Measurements from ENCODE around the gene ZC3H4.

ZC3H4 gene

DNA sequence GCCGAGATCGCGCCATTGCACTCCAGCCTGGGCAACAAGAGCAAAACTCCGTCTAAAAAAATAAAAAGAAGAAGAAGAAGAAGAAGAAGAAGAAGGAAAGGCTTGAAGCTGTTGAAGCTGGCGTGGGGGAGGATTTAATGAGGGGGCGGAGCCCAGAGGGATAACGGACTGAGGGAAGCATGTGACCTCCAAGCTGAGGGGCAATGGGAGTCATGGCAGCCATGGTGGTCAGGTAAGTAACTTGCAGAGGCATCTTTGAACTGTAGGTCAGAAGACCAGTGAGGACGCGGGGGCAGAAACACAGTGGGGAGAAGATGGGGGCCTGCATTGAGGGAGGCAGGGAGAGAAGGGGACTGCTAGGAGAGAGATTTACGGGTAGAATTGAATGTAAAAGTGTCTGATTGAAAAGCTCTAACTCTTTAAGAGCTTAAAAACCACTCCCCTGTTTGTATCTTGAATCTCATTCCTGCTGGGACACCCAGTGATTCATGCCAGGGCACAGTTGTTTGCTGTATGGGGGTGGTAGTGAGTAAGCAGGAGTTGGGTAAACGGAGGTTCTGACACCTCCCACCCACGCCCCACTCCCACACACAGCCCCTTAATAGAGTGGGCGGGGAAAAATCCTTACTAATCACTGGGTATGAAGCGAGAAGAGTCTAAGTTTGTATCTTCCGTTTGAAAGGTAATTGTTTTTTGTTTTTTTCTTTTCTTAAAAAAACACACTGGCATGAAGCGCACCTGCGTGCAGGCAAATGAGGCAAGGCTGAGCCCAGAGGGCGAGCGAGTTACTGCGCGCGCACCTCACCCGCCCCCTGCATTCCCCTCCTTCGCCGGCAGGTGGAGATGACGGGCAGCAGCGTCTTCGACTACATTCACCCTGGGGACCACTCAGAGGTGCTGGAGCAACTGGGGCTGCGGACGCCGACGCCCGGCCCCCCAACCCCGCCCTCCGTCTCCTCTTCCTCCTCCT, 78.2 kb downstream of the ZC3H4 start:
- H3K27ac ChIP-seq, result peak overlapping the region in 19 of 21 experiments; percentile 14 to 83 (median 64)
- H3K4me3 ChIP-seq, result peak overlapping the region; percentile 14 to 49 (median 36)

DNA sequence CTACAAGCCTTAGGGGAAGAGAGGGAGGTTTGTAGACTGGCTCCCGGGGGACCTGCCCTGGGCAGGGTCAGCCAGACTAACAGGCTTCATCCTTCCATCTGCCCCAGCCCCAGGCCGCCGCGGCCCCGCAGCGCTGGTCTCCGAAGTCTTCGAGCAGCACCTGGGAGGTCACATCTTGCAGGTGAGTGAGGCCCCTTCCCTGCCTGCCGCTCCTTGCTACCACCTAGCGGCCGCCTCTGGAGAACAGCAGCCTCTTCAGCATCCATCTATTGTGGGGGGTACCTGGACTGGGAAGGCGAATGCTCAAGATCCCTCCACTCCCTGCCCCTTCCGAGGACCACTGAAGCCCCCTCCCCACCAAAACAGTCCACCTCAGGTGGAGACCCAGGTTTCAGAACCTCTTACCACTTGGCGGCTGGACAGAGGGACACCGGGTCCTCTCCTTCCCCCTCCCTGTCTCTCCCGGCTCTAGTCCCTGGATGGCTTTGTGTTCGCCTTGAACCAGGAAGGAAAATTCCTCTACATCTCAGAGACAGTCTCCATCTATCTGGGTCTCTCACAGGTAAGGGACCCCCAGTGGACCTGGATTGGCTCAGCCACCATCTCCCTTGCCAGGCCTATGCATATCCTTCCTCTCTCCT, 81.3 kb downstream of the ZC3H4 start:
- no peak overlapping the region for H3K4me3 ChIP-seq
- no peak overlapping the region for H3K27ac ChIP-seq

DNA sequence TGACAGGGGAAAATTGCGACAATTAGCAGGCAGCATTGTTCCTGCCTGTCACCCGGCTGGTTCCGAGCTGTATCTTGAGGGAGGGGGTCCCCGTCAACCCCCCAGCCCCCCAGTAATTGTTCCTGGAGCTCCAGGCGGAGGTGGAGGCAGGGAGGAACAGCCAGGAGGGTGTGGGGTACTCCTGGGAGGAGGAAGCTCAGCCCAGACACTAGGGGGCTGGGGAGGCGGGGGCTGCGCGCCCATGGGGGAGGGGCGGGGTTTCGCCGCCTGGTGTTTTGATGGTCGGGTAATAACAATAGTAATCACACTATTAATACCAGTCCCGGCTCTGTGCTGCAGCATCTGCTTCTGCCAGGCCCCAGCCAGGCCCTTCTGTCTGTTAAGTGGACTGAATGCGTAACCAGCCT, 85.4 kb downstream of the ZC3H4 start:
- Histone ChIP-seq H3K4me3 (no peak overlapping the region), H3K27ac (no peak overlapping the region)

DNA sequence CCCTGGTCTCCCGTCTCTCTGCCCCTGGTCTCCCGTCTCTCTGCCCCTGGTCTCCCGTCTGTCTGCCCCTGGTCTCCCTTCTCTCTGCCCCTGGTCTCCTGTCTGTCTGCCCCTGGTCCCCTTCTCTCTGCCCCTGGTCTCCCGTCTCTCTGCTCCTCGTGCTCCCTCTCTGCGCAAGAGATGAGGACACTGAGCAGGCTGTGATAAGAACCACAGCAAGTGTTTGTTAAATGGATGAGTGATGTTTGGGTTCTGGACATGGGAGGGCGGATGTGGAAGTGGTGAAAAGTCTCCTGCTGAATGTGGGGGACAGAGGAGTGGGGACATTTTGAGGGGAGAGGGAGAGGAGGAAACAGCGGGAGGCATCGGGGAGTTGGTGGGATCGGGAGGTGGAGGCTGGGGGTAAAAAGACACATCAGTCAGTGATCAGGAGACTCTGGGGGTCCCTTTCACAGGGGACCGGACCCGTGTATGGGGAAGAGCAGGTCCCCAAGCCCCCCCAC, 85.9 kb downstream of the ZC3H4 start:
- no peak overlapping the region for H3K4me3 ChIP-seq
- H3K27ac ChIP-seq, result no peak overlapping the region

DNA sequence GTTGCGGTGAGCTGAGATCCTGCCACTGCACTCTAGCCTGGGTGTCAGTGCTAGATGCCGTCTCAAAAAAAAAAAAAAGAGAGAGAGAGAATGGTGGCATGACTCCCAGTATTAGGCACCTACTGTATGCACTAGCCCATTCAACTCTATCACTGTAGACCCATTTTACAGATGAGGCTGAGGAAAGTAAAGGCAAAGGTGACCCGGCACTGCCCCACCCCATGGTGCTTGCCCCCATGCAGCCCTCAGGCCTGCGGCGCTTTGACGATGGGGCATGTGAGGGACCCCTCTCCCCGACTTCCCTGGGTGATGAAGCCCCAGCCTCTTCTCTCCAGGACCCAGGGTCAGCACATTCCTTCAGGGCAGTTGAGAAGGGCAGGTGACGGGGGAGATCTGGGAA, 86.7 kb downstream of the ZC3H4 start:
- Histone ChIP-seq H3K4me3 (no peak overlapping the region), H3K27ac (no peak overlapping the region)

DNA sequence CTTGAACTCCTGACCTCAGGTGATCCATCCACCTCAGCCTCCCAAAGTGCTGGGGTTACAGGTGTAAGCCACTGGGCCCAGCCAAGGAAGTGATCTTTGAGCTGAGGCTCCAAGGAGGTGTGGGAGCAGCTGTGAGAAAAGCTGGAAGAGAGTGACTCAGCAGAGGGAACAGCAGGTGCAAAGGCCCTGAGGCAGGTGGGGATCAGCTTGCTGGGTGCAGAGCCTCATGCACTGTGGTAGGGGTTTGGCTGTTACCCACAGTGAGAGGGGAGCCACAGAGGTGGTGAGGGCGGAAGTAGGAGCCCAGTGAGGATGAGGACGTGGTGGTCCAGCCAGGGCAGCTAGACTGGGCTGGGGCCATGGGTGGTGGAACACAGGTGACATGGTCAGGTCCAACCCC, 87.4 kb downstream of the ZC3H4 start:
- H3K4me3 ChIP-seq, result no peak overlapping the region
- H3K27ac ChIP-seq, result no peak overlapping the region

DNA sequence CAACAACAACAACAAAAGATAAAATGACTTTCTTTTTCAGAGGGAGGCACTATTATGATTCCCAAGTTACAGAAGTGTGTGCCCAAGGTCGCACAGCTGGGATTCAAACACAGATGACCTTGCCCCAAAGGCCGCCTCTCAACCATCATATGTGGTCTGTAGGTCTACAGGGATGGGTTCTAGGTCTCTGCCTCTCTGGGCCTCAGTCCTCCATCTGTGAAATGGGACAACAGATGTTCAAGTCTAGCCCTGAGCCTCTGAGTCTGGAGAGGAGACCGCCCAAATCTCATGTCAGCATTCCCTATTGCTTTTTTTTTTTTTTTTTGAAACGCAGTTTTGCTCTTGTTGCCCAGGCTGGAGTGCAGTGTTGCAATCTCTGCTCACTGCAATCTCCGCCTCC, 89.1 kb downstream of the ZC3H4 start:
- H3K4me3 ChIP-seq, result no peak overlapping the region
- no peak overlapping the region for H3K27ac ChIP-seq

DNA sequence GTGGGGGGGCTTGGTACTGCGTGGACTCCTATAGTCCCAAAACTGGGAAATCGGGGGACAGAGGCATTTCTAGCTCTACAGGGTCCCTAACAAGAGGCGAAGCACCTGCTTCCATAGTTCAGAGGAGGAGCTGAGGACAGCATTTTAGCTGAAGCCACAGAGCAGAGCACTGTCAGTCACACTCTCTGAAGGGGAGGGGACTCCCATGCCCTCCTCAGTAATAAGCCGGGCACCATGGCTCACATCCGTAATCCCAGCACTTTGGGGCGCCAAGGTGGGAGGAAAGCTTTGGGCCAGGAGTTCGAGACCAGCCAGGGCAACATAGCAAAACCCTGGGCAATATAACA, 90.2 kb downstream of the ZC3H4 start:
- H3K4me3 ChIP-seq, result no peak overlapping the region

DNA sequence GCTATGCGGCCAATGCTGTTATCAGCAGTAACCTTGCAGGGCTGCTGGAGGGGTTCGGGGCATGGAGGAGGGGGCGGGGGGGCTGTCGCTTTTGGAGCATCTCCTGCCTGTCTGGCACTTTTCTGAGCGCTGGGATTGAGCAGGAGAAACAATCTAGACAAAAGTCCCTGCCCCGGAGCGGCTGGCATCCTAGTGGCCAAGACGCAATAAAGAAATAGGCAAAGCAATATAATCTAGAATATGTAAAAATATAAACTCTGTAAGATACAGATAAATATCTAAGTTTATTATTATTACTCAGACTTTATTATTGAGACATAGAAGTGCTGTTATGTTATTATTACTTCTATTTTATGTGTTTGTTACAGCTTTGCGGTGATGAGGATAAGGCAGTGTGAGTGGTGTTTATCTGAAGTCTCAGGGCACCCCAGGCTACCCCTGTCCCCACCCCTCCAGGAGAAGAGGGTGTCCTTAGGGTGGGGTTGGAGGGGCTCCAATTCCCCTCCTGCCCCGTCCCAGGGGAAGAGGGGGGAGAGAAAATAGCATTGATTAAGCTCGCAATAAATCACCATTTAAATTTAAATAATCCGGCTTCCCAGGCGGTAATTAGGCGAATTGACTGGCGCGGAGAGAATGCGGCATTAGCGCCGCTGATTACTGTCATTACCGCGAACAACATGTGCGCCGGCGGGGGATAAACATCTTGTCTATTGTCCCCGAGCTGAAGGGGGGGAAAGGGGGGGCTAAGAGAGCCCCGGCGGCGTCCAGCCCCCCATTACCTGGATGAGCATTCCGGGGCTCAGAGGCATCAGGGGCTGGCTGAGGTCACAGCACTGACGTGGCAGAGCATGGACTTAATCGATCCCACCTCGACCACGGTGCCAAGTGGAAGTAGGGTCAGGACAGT, 90.8 kb downstream of the ZC3H4 start:
- Histone ChIP-seq H3K27ac (no peak overlapping the region), H3K4me3 (no peak overlapping the region)

More for the DNA sequence above, 90.2 kb downstream of the ZC3H4 start:
- no peak overlapping the region for H3K27ac ChIP-seq

DNA sequence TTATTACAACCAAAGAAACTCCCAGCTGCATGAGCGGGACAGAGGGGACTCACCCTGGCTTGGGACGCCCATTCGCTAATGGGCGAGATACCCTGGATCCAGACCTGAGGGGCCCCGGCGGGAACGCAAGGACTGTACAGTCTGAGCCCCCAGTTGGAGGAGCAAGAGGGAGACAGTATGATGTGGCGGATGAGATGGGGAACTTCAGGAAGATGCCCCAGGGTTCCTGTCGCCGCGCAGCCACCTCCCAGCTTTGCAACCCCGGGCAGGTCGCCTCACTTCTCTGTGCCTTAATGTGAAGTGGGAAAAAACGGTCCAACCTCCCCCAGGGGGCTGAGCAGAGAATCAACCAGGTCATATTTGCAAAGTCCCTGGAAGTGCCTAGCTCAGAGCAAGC, 91.4 kb downstream of the ZC3H4 start:
- H3K27ac ChIP-seq, result no peak overlapping the region
- H3K4me3 ChIP-seq, result no peak overlapping the region

DNA sequence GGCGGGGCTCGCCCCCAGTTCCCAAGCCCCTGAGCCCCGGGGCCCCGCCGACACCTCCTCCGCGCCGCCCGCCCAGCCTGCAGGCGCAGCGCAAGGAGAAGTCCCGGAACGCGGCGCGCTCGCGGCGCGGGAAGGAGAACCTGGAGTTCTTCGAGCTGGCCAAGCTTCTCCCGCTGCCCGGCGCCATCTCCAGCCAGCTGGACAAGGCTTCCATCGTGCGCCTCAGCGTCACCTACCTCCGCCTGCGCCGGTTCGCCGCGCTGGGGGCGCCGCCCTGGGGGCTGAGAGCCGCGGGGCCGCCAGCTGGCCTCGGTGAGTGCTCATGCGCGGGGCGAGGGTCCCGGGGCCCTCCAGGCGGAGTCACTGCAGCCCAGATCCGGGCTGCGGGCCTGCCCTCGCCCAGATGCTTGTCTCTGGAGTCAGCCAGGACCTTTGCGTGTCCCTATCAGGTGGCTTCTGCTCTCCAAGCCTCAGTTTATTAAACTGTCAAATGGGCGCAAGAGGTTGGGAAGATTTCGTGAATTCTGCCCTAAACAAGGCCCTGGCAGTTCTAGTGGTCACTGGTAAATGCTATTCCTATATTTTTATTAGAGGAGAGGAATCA, 91.9 kb downstream of the ZC3H4 start:
- H3K27ac ChIP-seq, result no peak overlapping the region
- peak overlapping the region in 1 of 7 experiments; percentile 37 for H3K4me3 ChIP-seq

DNA sequence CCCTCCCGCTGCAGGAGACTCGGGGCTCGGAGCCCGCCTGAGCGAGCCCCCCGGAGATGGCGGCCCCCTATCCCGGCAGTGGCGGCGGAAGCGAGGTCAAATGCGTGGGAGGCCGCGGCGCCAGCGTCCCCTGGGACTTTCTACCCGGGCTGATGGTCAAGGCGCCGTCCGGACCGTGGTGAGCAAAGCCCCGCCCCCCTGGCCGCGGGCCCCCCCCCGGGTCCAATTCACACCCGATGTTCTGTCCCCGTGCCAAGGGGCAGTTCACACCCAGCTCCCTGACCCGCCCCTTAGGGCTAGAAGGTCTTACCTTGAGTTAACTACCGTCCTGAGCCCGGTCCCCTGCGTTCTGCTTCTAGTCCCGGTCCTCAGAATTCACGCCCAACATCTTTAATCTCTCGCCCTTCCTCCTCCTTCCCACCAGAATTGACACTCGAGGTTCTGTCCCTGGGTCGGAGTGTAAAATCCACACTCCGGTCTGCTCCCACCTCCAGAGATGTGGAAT, 92.5 kb downstream of the ZC3H4 start:
- Histone ChIP-seq H3K27ac (no peak overlapping the region), H3K4me3 (peak overlapping the region in 3 of 7 experiments; percentile 12 to 37 (median 28))

DNA sequence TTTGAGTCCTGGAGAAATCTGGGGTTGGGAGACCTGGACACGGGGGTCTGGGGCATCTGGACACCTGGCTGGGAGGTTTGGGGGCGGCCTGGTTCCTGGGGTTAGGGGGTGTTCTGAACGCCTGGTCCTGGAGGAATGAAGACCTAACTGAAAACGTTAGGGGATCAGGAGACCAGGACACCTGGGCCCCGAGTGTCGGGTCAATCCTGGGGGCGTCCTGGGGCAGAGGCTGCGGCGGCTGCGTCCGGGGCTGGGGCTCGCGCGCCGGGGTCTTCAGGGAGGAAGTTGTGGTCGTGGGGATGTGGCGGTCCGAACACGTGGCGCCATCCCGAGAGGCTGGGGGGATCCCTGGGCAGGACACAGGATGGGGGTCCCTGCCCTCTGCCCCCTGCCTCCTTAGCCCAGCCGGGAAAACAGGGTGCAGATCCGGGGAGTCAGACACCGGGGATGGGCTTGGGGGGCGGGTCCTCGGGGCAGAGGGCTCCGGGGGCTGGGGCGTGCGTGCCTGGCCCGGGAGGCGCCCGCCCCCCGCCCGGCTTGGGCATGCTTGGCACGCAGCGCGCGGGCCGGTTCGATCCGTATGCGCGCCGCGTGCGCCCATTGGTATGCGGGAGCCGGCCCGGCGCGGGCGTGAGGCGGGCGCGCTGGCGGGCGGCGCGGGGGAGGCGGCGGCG, 93.3 kb downstream of the ZC3H4 start:
- Histone ChIP-seq H3K27ac (no peak overlapping the region), H3K4me3 (peak overlapping the region in 3 of 7 experiments; percentile 4 to 37 (median 18))

DNA sequence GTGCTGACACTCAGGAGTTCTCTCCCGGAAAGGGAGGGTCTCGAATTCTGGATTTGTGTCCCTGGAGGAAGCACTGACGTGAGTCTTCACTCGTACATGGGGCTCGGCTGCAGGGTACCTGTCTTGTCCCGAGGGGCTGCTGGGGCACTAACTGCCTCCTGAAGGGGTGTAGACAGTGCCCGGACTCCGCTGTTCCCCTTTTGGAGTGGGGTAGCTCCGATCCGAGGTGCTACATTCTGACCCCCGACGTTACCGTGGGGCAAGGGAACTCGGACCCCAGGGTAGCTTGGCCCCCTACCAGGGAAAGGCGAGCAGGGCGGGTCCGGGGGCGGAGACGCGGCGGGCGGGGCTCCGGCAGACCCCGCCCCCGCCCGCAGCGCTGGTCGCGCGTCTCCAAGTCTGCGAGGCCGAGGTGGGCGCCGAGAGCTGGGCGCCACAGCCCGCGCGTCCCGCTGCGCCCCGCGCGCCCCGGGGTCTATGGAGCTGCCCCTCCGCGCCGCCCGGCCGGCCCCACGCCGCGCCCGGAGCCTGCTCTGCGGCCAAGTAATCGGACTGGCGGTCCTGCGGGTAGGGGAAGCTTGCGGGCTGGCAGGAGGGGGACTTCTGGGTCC, 94.0 kb downstream of the ZC3H4 start, which contains the start of gene NPAS1:
TSS of gene NPAS1 (plus strand) at position 407 of the 611 bp plus-strand sequence. CDS start 1,211 bp downstream, outside the sequence.
- Histone ChIP-seq H3K4me3 (peak within 1 kb of the TSS in 3 of 7 experiments; percentile 4 to 37 (median 18)), H3K27ac (no peak within 1 kb of the TSS)

DNA sequence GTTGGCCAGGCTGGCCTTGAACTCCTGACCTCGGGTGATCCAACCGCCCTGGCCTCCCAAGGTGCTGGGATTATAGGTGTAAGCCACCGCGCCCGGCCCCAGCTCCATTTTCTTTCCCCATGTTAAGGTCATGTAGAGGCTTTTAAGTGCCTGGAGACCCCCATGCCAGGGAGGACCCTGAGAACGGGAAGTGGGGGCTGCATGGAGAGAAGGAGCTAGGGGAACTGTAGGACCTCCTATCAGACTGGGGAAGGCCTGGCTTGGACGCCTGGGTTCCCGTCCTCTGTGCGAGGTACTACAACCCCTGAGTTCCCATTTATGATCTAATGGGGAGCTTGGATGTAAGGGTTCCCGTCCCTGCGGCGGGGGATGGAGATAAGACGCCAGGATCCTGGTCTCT, 94.7 kb downstream of the ZC3H4 start:
- Histone ChIP-seq H3K27ac (no peak overlapping the region), H3K4me3 (no peak overlapping the region)

Measured in skin epidermis (tissue), 12 donors.